HFF-Myc (cell line): ENCODE results near the gene TBC1D22A.

Source experiments
- DNase-seq: peaks from one replicate; pipeline ENCODE4 v3.0.0-alpha.2; 2011; ENCODE audit warnings: low read depth; ENCODE audit errors: extremely low read depth
- H3K4me3 ChIP-seq: replicated peaks from 2 replicates; pipeline ENCODE4 v1.5.1; 2011; ENCODE audit warnings: low read depth, mild to moderate bottlenecking, control low read depth, low read length
- CTCF ChIP-seq: IDR thresholded peaks from 2 replicates; pipeline ENCODE4 v1.5.1; 2012; ENCODE audit warnings: mild to moderate bottlenecking, low read depth, low read length, control low read depth; ENCODE audit errors: missing control alignments

TBC1D22A gene

GRCh38 chr22:47123006-47123826, 360.8 kb downstream of the TBC1D22A start:
- no peak overlapping the region for H3K4me3 ChIP-seq
- no peak for DNase-seq
- no peak for TF ChIP-seq CTCF

- H3K4me3 ChIP-seq, result no peak overlapping the region
- no peak for DNase-seq
- no peak for TF ChIP-seq CTCF
These were observed 361.5 kb downstream of the TBC1D22A start for GRCh38 chr22:47123827-47124442.

GRCh38 chr22:47124451-47124881, 362.0 kb downstream of the TBC1D22A start:
- DNase-seq, result no peak
- H3K4me3 ChIP-seq, result no peak overlapping the region
- TF ChIP-seq CTCF, result no peak

- no peak for DNase-seq
- no peak overlapping the region for H3K4me3 ChIP-seq
- no peak for TF ChIP-seq CTCF
These were observed 362.5 kb downstream of the TBC1D22A start for GRCh38 chr22:47124961-47125360.

GRCh38 chr22:47125603-47126002, 363.2 kb downstream of the TBC1D22A start:
- DNase-seq, result no peak
- peak; percentile 43 for TF ChIP-seq CTCF
- H3K4me3 ChIP-seq, result no peak overlapping the region

- DNase-seq, result no peak
- no peak for TF ChIP-seq CTCF
- H3K4me3 ChIP-seq, result no peak overlapping the region
These were observed 363.9 kb downstream of the TBC1D22A start for GRCh38 chr22:47126344-47126811.
